ENCODE results near the gene OGDH. TPM values are rescaled to one million over a fixed set of nuclear protein-coding genes. Genes with fewer than 3 reads are reported as not detected.

Gene OGDH
- total and polyA plus RNA-seq, 9 donors, result 24.4 to 84.6 (median 57.7) TPM

DNA sequence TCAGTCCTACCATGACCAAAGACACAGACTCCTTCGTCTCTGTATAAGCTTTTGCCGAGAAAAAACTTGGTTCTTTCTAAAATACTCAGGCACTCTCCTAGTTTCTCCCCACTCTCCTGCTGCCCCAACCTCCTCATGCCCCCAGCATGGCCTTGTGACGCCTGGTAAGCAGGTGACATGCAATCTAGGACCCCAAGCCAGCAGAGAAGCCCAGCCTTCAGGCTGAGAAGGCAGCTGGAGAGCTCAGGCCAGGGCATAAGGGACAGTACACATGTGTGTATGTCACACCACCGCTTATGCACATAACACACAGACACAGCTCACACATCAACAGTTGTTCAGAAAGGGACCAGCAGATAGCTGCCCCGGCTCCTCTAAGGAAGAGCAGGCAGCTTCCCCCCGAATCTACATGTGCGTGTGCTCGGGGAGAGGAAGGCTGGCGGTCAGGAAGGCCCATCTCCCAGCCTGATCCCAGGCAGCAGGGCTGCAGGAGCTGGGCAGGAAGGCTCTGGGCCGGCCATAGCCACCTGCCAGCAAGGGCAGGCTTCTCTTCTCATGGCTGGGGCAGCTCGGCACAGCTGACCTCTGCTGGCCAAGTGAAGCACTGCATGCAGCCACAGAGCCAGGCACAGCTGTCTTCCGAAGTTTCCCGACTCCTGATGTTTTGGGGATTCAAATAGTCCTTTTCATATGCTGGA is 41.2 kb upstream of the OGDH start:
- Histone ChIP-seq H3K4me3 (no peak overlapping the region), H3K9me3 (no peaks in the 10 kb centered on the region), H3K27me3 (no peaks in the 10 kb centered on the region), H3K36me3 (no peaks in the 10 kb centered on the region), H3K4me1 (ENCODE audit: insufficient read depth) (no peaks in the 10 kb centered on the region), H3K27ac (no peak overlapping the region)
- intact Hi-C loops (cut with DNase I), result loop anchor here in 3 of 4 donors (5.0 to 10.0 kb wide), 2 partner anchors 320 to 323 kb away; no protein-coding TSS in a partner anchor
- peak; percentile 36 to 81 (median 68) for DNase-seq
- WGBS, 3 donors, result 60 to 63% (median 62%) methylated on average over 13 of the region's 13 CpGs
- TF ChIP-seq, protein P1, sequence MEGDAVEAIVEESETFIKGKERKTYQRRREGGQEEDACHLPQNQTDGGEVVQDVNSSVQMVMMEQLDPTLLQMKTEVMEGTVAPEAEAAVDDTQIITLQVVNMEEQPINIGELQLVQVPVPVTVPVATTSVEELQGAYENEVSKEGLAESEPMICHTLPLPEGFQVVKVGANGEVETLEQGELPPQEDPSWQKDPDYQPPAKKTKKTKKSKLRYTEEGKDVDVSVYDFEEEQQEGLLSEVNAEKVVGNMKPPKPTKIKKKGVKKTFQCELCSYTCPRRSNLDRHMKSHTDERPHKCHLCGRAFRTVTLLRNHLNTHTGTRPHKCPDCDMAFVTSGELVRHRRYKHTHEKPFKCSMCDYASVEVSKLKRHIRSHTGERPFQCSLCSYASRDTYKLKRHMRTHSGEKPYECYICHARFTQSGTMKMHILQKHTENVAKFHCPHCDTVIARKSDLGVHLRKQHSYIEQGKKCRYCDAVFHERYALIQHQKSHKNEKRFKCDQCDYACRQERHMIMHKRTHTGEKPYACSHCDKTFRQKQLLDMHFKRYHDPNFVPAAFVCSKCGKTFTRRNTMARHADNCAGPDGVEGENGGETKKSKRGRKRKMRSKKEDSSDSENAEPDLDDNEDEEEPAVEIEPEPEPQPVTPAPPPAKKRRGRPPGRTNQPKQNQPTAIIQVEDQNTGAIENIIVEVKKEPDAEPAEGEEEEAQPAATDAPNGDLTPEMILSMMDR (IDR thresholded peaks at IDR 0.05), result peak; percentile 75 to 86 (median 81)
- TF ChIP-seq POLR2A (IDR thresholded peaks at IDR 0.05), result no peak

- Histone ChIP-seq H3K36me3 (no peaks in the 10 kb centered on the region), H3K4me3 (no peak overlapping the region), H3K27ac (no peak overlapping the region), H3K27me3 (no peaks in the 10 kb centered on the region), H3K9me3 (no peaks in the 10 kb centered on the region), H3K4me1 (ENCODE audit: insufficient read depth) (no peaks in the 10 kb centered on the region)
- TF ChIP-seq EP300 (IDR thresholded peaks at IDR 0.05) (no peak), POLR2A (IDR thresholded peaks at IDR 0.05) (no peak)
- TF ChIP-seq, protein P1 (IDR thresholded peaks at IDR 0.05), result no peak
- DNase-seq, result no peak
- intact Hi-C loops (cut with DNase I), result loop anchor here (2.0 to 10.0 kb wide), 3 partner anchors 321 to 324 kb away; no protein-coding TSS in a partner anchor
- WGBS, 3 donors, result 62 to 69% (median 65%) methylated on average over 16 of the region's 16 CpGs
Observed at GRCh38 chr7:44565795-44566559, 40.5 kb upstream of the OGDH start.

- TF ChIP-seq, protein P1 (IDR thresholded peaks at IDR 0.05), result no peak
- TF ChIP-seq POLR2A (IDR thresholded peaks at IDR 0.05) (no peak), EP300 (IDR thresholded peaks at IDR 0.05) (no peak)
- intact Hi-C loops (cut with DNase I), result loop anchor here (2.0 to 10.0 kb wide), 3 partner anchors 322 to 324 kb away; no protein-coding TSS in a partner anchor
- H3K4me3 ChIP-seq, result no peak overlapping the region
- H3K27me3 ChIP-seq, result no peaks in the 10 kb centered on the region
- no peaks in the 10 kb centered on the region for H3K4me1 ChIP-seq (ENCODE audit: insufficient read depth)
- no peak for DNase-seq
- no peaks in the 10 kb centered on the region for H3K9me3 ChIP-seq
- no peak overlapping the region for H3K27ac ChIP-seq
- 87 to 94% (median 92%) methylated on average over 5 of the region's 5 CpGs for WGBS, 3 donors
- H3K36me3 ChIP-seq, result no peaks in the 10 kb centered on the region
Observed at GRCh38 chr7:44566680-44567079, 39.7 kb upstream of the OGDH start.

DNA sequence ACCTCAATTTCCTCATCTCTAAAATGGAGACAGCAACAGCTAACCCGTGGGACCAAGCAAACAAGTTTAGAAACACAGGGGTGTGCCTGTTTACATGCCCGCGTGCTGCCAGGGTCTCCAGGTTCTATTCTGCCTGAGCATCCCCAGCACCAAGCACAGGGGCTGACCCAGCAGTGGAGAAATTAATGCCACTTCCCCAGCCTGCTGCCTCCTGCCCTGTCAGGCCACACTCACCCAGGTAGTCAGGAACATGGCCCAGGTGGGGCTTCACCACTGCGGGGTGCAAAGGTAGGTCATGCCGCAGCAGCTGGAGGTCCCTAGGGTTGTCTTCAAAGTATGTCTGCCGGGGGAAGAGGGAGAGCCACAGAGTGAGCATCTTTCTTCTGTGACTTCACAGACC is 38.5 kb upstream of the OGDH start:
- Histone ChIP-seq H3K4me3 (no peak overlapping the region), H3K27ac (no peak overlapping the region), H3K27me3 (no peaks in the 10 kb centered on the region), H3K4me1 (ENCODE audit: insufficient read depth) (peaks cover 4% of the 10 kb centered on the region), H3K9me3 (no peaks in the 10 kb centered on the region), H3K36me3 (no peaks in the 10 kb centered on the region)
- 91 to 94% (median 93%) methylated on average over 5 to 6 of the region's 6 CpGs for WGBS, 3 donors
- TF ChIP-seq POLR2A (IDR thresholded peaks at IDR 0.05) (no peak), EP300 (IDR thresholded peaks at IDR 0.05) (no peak)
- TF ChIP-seq, protein P1 (IDR thresholded peaks at IDR 0.05), result no peak
- DNase-seq, result no peak
- intact Hi-C loops (cut with DNase I), result loop anchor here (2.0 to 10.0 kb wide), 3 partner anchors 323 to 326 kb away; no protein-coding TSS in a partner anchor

Data from ovary (tissue), 9 donors.